Endothelial cell of umbilical vein (primary cell): ENCODE results near the gene SRRM4. TPM values are rescaled to one million over a fixed set of nuclear protein-coding genes. Genes with fewer than 3 reads are reported as not detected.

ENCODE experiments used
- BruUV-seq: library from RNA; stranded (reverse); fragments of 400-500 nt; replicated peaks from 2 replicates; lab custom pipeline; 2021; lab: Mats Ljungman, UMichigan
- CTCF ChIA-PET: fragments of 300-600, 350-600 bp; sonication (Branson Sonifier 250); formaldehyde crosslinking; loops from one replicate; lab custom pipeline; 2021; ENCODE audit warnings: antibody characterized with exemption, inconsistent platforms; lab: Charles Lee
- POLR2A ChIA-PET: fragments of 300-600, 350-600 bp; sonication (Branson Sonifier 250); formaldehyde crosslinking; loops from one replicate; lab custom pipeline; 2021; ENCODE audit warnings: antibody characterized with exemption, inconsistent platforms; lab: Charles Lee
- DNase-seq: peaks from one replicate; pipeline ENCODE4 v3.0.0-alpha.2; 2011; ENCODE audit warnings: low read depth, low spot score
- FAIRE-seq: peaks from 2 replicates; lab custom pipeline; 2011; peaks lifted over from hg19 to GRCh38; lab: Jason Lieb, UNC
- H2AFZ ChIP-seq: 2 replicates; pipeline ENCODE4 v1.6.0; 2012; ENCODE audit warnings: low read depth, low read length, control low read depth, inconsistent platforms
- H3K27ac ChIP-seq: 2 replicates; pipeline ENCODE4 v1.5.1; 2011; ENCODE audit warnings: low read depth, mild to moderate bottlenecking, control low read depth, low read length, moderate library complexity; ENCODE audit not compliant: insufficient read depth
- H3K27me3 ChIP-seq, 2 experiments: 2 replicates each; pipeline versions ENCODE4 v1.6.0 to v1.6.1; 2011; ENCODE audit warnings: low read length in 2 of 2, mixed read lengths in 1 of 2; ENCODE audit not compliant: control insufficient read depth in 2 of 2, insufficient read depth in 2 of 2
- H3K36me3 ChIP-seq, 2 experiments: 2 replicates in 1 of 2; 3 replicates in 1 of 2; pipeline ENCODE4 v1.5.1; 2011; ENCODE audit warnings: low read length in 2 of 2, mild to moderate bottlenecking in 1 of 2, moderate library complexity in 1 of 2; ENCODE audit not compliant: control insufficient read depth in 2 of 2, insufficient read depth in 2 of 2; ENCODE audit errors: extremely low read depth in 1 of 2
- H3K4me1 ChIP-seq: 3 replicates; pipeline ENCODE4 v1.5.1; 2011; ENCODE audit warnings: mild to moderate bottlenecking, low read length; ENCODE audit not compliant: control insufficient read depth, insufficient read depth; ENCODE audit errors: extremely low read depth
- H3K4me2 ChIP-seq: 2 replicates; pipeline ENCODE4 v1.6.1; 2011; ENCODE audit warnings: low read length, control low read depth, mixed read lengths; ENCODE audit not compliant: insufficient read depth
- H3K4me3 ChIP-seq, 3 experiments: fragments of 200-600 bp in 1 of 3; sonication (generic), shearing (Covaris generic) in 1 of 3; replicated peaks in 1 of 3; 2 replicates each; pipeline ENCODE4 v1.5.1; 2011 to 2016; ENCODE audit warnings: control low read depth in 3 of 3, low read length in 3 of 3, mild to moderate bottlenecking in 2 of 3, inconsistent platforms in 1 of 3, low read depth in 1 of 3, moderate library complexity in 1 of 3; ENCODE audit not compliant: insufficient read depth in 1 of 3
- H3K79me2 ChIP-seq: 2 replicates; pipeline ENCODE4 v1.6.0; 2012; ENCODE audit warnings: low read length, inconsistent platforms; ENCODE audit not compliant: control insufficient read depth, insufficient read depth
- H3K9ac ChIP-seq: replicated peaks from 2 replicates; pipeline ENCODE3; 2011; ENCODE audit warnings: low read length, control low read depth; ENCODE audit not compliant: insufficient read depth; ENCODE audit errors: extremely low read depth
- H3K9me1 ChIP-seq: replicated peaks from 3 replicates; pipeline ENCODE4 v1.6.0; 2011; ENCODE audit warnings: mild to moderate bottlenecking, low read length; ENCODE audit not compliant: control insufficient read depth, insufficient read depth; ENCODE audit errors: extremely low read depth
- H3K9me3 ChIP-seq: replicated peaks from 2 replicates; pipeline ENCODE4 v1.5.1; 2012; ENCODE audit warnings: low read length, inconsistent platforms; ENCODE audit not compliant: control insufficient read depth, insufficient read depth
- H4K20me1 ChIP-seq: replicated peaks from 2 replicates; pipeline ENCODE3; 2011; ENCODE audit warnings: mild to moderate bottlenecking, low read length; ENCODE audit not compliant: control insufficient read depth, insufficient read depth; ENCODE audit errors: extremely low read depth
- EZH2 ChIP-seq: IDR thresholded peaks from 2 replicates; pipeline ENCODE4 v1.6.1; 2012; ENCODE audit warnings: borderline replicate concordance, low read depth, mild to moderate bottlenecking, moderate library complexity, low read length, inconsistent platforms; ENCODE audit not compliant: severe bottlenecking
- FOS ChIP-seq: IDR thresholded peaks from 2 replicates; pipeline ENCODE4 v1.6.1; 2011; ENCODE audit warnings: mild to moderate bottlenecking, low read length, moderate library complexity, borderline replicate concordance; ENCODE audit not compliant: insufficient read depth
- GATA2 ChIP-seq: IDR thresholded peaks from 2 replicates; pipeline ENCODE4 v1.7.0; 2011; ENCODE audit warnings: low read depth, mild to moderate bottlenecking, moderate library complexity, mixed read lengths, low read length; ENCODE audit not compliant: insufficient read length, insufficient read depth
- JUN ChIP-seq: IDR thresholded peaks from 2 replicates; pipeline ENCODE4 v1.6.1; 2011; ENCODE audit warnings: borderline replicate concordance, low read depth; ENCODE audit not compliant: insufficient read length, insufficient read depth
- MYC ChIP-seq: IDR thresholded peaks from one replicate; pipeline ENCODE4 v1.6.1; 2011; ENCODE audit warnings: mild to moderate bottlenecking, low read depth, low read length
- POLR2A ChIP-seq: IDR thresholded peaks from 2 replicates; pipeline ENCODE4 v1.6.1; 2012; ENCODE audit warnings: low read depth, mild to moderate bottlenecking, control low read depth, low read length
- POLR2AphosphoS5 ChIP-seq: IDR thresholded peaks from 2 replicates; pipeline ENCODE4 v1.6.1; 2012; ENCODE audit warnings: low read depth, mild to moderate bottlenecking, control low read depth, low read length, moderate library complexity; ENCODE audit not compliant: insufficient read depth
- dilution Hi-C: fragments of 300-500 bp; cut with MboI; formaldehyde crosslinking; loops from one replicate; pipeline ENCODE4 v1.15.0; 2019; ENCODE audit warnings: low sequenced_read_pairs; ENCODE audit not compliant: extremely low pct_ligation_motif_present
- intact Hi-C: fragments of 100-400 bp; cut with micrococcal nuclease; formaldehyde crosslinking; loops from one replicate; pipeline ENCODE4 v1.10.0; 2022
- polyA plus RNA-seq, 4 experiments: library from polyadenylated mRNA; depleted of rRNA in 3 of 4; stranded (reverse) in 3 of 4; unstranded in 1 of 4; fragments of >200 nt; gene quantifications; 2 replicates each; pipeline versions ENCODE4 v1.2.1 to v1.2.3, GENCODE V29; 2011 to 2012; ENCODE audit warnings: missing spikeins in 1 of 4
- total RNA-seq: library from RNA; stranded (reverse); gene quantifications from 2 replicates; pipeline ENCODE4 v1.2.3, GENCODE V29; 2021
- TF ChIP-seq, protein P1 (sequence below), 2 donors: IDR thresholded peaks; 1 replicate in 1 of 2; 2 replicates in 1 of 2; pipeline ENCODE4 v1.5.1; 2011; ENCODE audit warnings: low read length in 2 of 2, mild to moderate bottlenecking in 2 of 2, moderate library complexity in 2 of 2, control low read depth in 1 of 2, inconsistent platforms in 1 of 2, low read depth in 1 of 2; ENCODE audit not compliant: insufficient read depth in 1 of 2; ENCODE audit errors: extremely low read depth in 1 of 2
- TF ChIP-seq, protein P2 (sequence below): IDR thresholded peaks from 2 replicates; pipeline ENCODE4 v1.6.1; 2011; ENCODE audit not compliant: insufficient read depth, insufficient read length

The SRRM4 gene
- total and polyA plus RNA-seq, 2 donors (not counting 3 experiments of a cell fraction or from before 2014, with no cell fraction given) = not detected

DNA sequence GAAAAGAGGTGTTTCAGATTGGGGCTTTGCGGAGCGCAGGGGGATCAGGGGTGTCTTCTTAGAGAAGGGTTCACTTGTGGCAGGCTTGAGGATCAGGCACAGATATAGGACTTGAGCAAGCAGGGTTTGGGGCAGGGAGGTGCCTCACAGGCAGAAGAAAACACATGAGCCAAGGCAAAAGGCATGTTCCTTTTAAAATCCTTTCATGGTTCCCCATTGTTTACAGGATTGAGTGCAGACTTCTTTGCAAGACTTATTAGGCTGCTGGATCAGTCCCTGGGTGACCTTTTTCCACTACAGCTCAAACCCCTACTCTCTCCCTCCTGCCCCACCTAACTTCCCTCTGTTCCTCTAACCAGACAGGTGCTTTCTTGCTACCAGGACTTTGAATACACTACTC lies 217.1 kb downstream of the SRRM4 start:
- Histone ChIP-seq H3K9ac (no peak overlapping the region), H3K36me3 (peaks cover 2 to 4% of the 10 kb centered on the region in 2 experiments), H3K9me3 (no peaks in the 10 kb centered on the region), H3K4me3 (no peak overlapping the region), H4K20me1 (no peaks in the 10 kb centered on the region), H3K79me2 (no peaks in the 10 kb centered on the region), H3K27ac (no peak overlapping the region), H3K27me3 (no peaks in the 10 kb centered on the region), H3K4me2 (no peak overlapping the region), H3K4me1 (no peaks in the 10 kb centered on the region), H3K9me1 (no peaks in the 10 kb centered on the region), H2AFZ (no peak overlapping the region)
- no peak for FAIRE-seq
- dilution Hi-C loops = no loop called here
- no peak for DNase-seq
- ChIA-PET CTCF (interaction anchor here (0.9 kb wide), 1 partner anchor 19 kb away, joined by 3 read pairs; the partner anchor contains the start of gene HSPB8), POLR2A (no interaction called here)
- intact Hi-C loops = no loop called here
- TF ChIP-seq, protein P1, sequence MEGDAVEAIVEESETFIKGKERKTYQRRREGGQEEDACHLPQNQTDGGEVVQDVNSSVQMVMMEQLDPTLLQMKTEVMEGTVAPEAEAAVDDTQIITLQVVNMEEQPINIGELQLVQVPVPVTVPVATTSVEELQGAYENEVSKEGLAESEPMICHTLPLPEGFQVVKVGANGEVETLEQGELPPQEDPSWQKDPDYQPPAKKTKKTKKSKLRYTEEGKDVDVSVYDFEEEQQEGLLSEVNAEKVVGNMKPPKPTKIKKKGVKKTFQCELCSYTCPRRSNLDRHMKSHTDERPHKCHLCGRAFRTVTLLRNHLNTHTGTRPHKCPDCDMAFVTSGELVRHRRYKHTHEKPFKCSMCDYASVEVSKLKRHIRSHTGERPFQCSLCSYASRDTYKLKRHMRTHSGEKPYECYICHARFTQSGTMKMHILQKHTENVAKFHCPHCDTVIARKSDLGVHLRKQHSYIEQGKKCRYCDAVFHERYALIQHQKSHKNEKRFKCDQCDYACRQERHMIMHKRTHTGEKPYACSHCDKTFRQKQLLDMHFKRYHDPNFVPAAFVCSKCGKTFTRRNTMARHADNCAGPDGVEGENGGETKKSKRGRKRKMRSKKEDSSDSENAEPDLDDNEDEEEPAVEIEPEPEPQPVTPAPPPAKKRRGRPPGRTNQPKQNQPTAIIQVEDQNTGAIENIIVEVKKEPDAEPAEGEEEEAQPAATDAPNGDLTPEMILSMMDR (IDR thresholded peaks at IDR 0.05; ENCODE audit: extremely low read depth in 1 of 2, insufficient read depth in 1 of 2, low read depth in 1 of 2, low read length in 2 of 2) = no peak
- TF ChIP-seq POLR2AphosphoS5 (no peak), EZH2 (no peak), JUN (no peak), FOS (no peak), POLR2A (no peak), GATA2 (no peak), MYC (no peak)
- TF ChIP-seq, protein P2, sequence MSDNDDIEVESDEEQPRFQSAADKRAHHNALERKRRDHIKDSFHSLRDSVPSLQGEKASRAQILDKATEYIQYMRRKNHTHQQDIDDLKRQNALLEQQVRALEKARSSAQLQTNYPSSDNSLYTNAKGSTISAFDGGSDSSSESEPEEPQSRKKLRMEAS = no peak
- no TSS peak for BruUV-seq
